ENCODE measurements around the gene RPE. TPM values are rescaled to one million over a fixed set of nuclear protein-coding genes. Genes with fewer than 3 reads are reported as not detected.

The RPE gene
- total and polyA plus RNA-seq, 2 donors (not counting 1 experiment from before 2014, with no cell fraction given) = 16.3 to 47.8 TPM

DNA sequence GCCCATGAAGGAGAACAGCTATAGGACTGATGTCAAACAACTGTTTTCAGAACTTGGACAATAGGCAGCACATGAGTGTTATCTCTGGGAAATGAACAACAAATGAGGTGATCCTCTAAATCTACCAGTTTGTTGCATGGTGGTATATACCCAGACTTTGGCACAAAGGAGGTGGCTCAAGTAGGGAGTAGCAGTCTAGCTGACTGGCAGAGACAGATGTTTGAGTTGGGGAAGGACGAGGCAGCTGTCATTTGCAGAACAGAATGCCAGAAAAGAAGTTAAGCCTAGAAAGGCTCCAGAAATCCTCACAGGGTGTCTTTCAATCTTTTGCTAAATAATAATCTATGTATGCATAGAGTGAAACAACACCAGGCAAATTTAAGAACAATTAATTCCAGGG is 47.4 kb downstream of the RPE start:
- no peaks in the 10 kb centered on the region for H3K79me2 ChIP-seq (ENCODE audit: control insufficient read depth, insufficient read depth, low read length)

DNA sequence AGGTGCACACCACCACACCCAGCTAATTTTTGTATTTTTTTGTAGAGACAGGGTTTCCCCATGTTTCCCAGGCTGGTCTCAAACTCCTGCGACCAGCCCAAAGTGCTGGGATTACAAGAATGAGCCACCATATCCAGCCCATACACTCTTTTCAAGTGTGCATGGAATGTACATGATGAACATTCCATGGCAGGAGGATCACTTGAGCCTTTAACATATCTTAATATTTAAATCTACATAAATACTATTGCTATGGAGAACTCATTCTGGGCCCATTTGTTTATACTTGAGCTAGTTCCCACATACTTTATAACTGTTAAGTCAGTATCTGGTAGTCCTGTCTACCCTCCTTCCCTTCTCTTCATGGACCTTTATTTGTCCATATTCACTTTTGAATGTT is 48.4 kb downstream of the RPE start:
- H3K27me3 Mint-ChIP-seq = no peaks in the 10 kb centered on the region
- POLR2A ChIA-PET = no interaction called here
- H3K36me3 ChIP-seq (replicated peaks in 1 of 2; ENCODE audit: control extremely low read depth in 1 of 2, control insufficient read depth in 1 of 2, extremely low read depth in 1 of 2, insufficient read depth in 2 of 2, low read length in 1 of 2) = no peaks in the 10 kb centered on the region
- no peaks in the 10 kb centered on the region for H3K4me1 ChIP-seq (ENCODE audit: control insufficient read depth in 2 of 2, insufficient read depth in 2 of 2, low read length in 2 of 2)
- no peaks in the 10 kb centered on the region for H3K79me2 ChIP-seq (ENCODE audit: control insufficient read depth, insufficient read depth, low read length)
- TF ChIP-seq, protein P1, sequence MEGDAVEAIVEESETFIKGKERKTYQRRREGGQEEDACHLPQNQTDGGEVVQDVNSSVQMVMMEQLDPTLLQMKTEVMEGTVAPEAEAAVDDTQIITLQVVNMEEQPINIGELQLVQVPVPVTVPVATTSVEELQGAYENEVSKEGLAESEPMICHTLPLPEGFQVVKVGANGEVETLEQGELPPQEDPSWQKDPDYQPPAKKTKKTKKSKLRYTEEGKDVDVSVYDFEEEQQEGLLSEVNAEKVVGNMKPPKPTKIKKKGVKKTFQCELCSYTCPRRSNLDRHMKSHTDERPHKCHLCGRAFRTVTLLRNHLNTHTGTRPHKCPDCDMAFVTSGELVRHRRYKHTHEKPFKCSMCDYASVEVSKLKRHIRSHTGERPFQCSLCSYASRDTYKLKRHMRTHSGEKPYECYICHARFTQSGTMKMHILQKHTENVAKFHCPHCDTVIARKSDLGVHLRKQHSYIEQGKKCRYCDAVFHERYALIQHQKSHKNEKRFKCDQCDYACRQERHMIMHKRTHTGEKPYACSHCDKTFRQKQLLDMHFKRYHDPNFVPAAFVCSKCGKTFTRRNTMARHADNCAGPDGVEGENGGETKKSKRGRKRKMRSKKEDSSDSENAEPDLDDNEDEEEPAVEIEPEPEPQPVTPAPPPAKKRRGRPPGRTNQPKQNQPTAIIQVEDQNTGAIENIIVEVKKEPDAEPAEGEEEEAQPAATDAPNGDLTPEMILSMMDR (IDR thresholded peaks at IDR 0.05) = no peak
- H3K4me3 Mint-ChIP-seq = no peak overlapping the region
- DNase-seq = no peak
- WGBS (ENCODE audit: insufficient coverage) = no CpG with 5 or more reads among the region's 1 CpG
- peaks cover 11% of the 10 kb centered on the region for H3K9me3 Mint-ChIP-seq (ENCODE audit: insufficient read depth)
- H4K20me1 ChIP-seq (ENCODE audit: control insufficient read depth, insufficient read depth, low read length, poor library complexity, severe bottlenecking) = no peaks in the 10 kb centered on the region
- no peak overlapping the region for H3K9ac ChIP-seq (ENCODE audit: low read length)
- intact Hi-C loops (cut with micrococcal nuclease) = no loop called here
- H3K9me3 ChIP-seq (ENCODE audit: control extremely low read depth in 1 of 3, control insufficient read depth in 2 of 3, insufficient read depth in 1 of 3, low read length in 2 of 3) = peaks cover 6 to 12% (median 9%) of the 10 kb centered on the region in 3 donors
- H2AFZ ChIP-seq (ENCODE audit: insufficient read depth, low read depth, low read length, poor library complexity, severe bottlenecking) = no peak overlapping the region
- H3K27ac ChIP-seq (ENCODE audit: low read length in 2 of 2) = no peak overlapping the region
- H3K27me3 ChIP-seq (replicated peaks in 1 of 4; ENCODE audit: control extremely low read depth in 1 of 4, control insufficient read depth in 3 of 4, insufficient read depth in 4 of 4, low read length in 3 of 4) = no peaks in the 10 kb centered on the region
- no peak for ATAC-seq (ENCODE audit: low read depth)
- CTCF ChIA-PET = no interaction called here
- H3K4me2 ChIP-seq (replicated peaks; ENCODE audit: low read depth, low read length, poor library complexity, severe bottlenecking) = no peak overlapping the region
- no peak overlapping the region for H3K4me3 ChIP-seq (ENCODE audit: control extremely low read depth in 1 of 5, extremely low read depth in 1 of 5, insufficient read depth in 1 of 5, low read depth in 2 of 5, low read length in 4 of 5)
- H3K4me1 Mint-ChIP-seq = no peaks in the 10 kb centered on the region
- no peak overlapping the region for H3K27ac Mint-ChIP-seq

More for the DNA sequence above, 47.4 kb downstream of the RPE start:
- Histone ChIP-seq H3K9ac (ENCODE audit: low read length) (no peak overlapping the region), H3K27me3 (replicated peaks in 1 of 4; ENCODE audit: control extremely low read depth in 1 of 4, control insufficient read depth in 3 of 4, insufficient read depth in 4 of 4, low read length in 3 of 4) (no peaks in the 10 kb centered on the region), H3K4me2 (replicated peaks; ENCODE audit: low read depth, low read length, poor library complexity, severe bottlenecking) (no peak overlapping the region), H3K4me3 (ENCODE audit: control extremely low read depth in 1 of 5, extremely low read depth in 1 of 5, insufficient read depth in 1 of 5, low read depth in 2 of 5, low read length in 4 of 5) (no peak overlapping the region), H3K36me3 (replicated peaks in 1 of 2; ENCODE audit: control extremely low read depth in 1 of 2, control insufficient read depth in 1 of 2, extremely low read depth in 1 of 2, insufficient read depth in 2 of 2, low read length in 1 of 2) (no peaks in the 10 kb centered on the region), H3K9me3 (ENCODE audit: control extremely low read depth in 1 of 3, control insufficient read depth in 2 of 3, insufficient read depth in 1 of 3, low read length in 2 of 3) (peaks cover 4 to 10% (median 6%) of the 10 kb centered on the region in 3 donors), H3K4me1 (ENCODE audit: control insufficient read depth in 2 of 2, insufficient read depth in 2 of 2, low read length in 2 of 2) (no peaks in the 10 kb centered on the region), H2AFZ (ENCODE audit: insufficient read depth, low read depth, low read length, poor library complexity, severe bottlenecking) (no peak overlapping the region), H3K27ac (ENCODE audit: low read length in 2 of 2) (no peak overlapping the region), H4K20me1 (ENCODE audit: control insufficient read depth, insufficient read depth, low read length, poor library complexity, severe bottlenecking) (no peaks in the 10 kb centered on the region)
- no peaks in the 10 kb centered on the region for H3K27me3 Mint-ChIP-seq
- H3K27ac Mint-ChIP-seq = no peak overlapping the region
- intact Hi-C loops (cut with micrococcal nuclease) = no loop called here
- DNase-seq (no peak), ATAC-seq (ENCODE audit: low read depth) (no peak)
- TF ChIP-seq, protein P1 (IDR thresholded peaks at IDR 0.05) = no peak
- H3K9me3 Mint-ChIP-seq (ENCODE audit: insufficient read depth) = peaks cover 4% of the 10 kb centered on the region
- ChIA-PET POLR2A (no interaction called here), CTCF (no interaction called here)
- H3K4me3 Mint-ChIP-seq = no peak overlapping the region
- 83% methylated on average over 1 of the region's 1 CpG for WGBS (ENCODE audit: insufficient coverage)
- H3K4me1 Mint-ChIP-seq = no peaks in the 10 kb centered on the region

All from B cell (primary cell).